Activated CD4-positive, CD25-positive, alpha-beta regulatory T cell treated with anti-CD3 and anti-CD28 coated beads, Interleukin-2, amount 50 U/mL, for 24 hours (primary cell): ENCODE measurements around the gene LEF1.

Experiments used
- ATAC-seq, 2 donors: fragments of 150-1000 bp; cut with Tn5 transposase; one replicate each; pipeline ENCODE4 v1.10.0; 2021; ENCODE audit warnings: mild to moderate bottlenecking in 1 of 2, moderate library complexity in 1 of 2

LEF1 gene

GRCh38 chr4:108174856-108175255 is 6.1 kb upstream of the LEF1 start:
- ATAC-seq, result no peak

- ATAC-seq, result no peak
These were observed 4.9 kb upstream of the LEF1 start for GRCh38 chr4:108173599-108174057.

- ATAC-seq, result peak; percentile 58 to 64
These were observed 4.2 kb upstream of the LEF1 start for GRCh38 chr4:108172753-108173598.

- peak; percentile 30 to 38 for ATAC-seq
These were observed 3.6 kb upstream of the LEF1 start for GRCh38 chr4:108172231-108172752.

- no peak for ATAC-seq
These were observed 2.9 kb upstream of the LEF1 start for GRCh38 chr4:108171339-108172230.

- no peak for ATAC-seq
These were observed 2.1 kb upstream of the LEF1 start for GRCh38 chr4:108170631-108171338.

GRCh38 chr4:108169664-108170063 is 932 bp upstream of the LEF1 start:
- ATAC-seq, result no peak

- ATAC-seq, result peak in 1 of 2 donors; percentile 2
These were observed 517 bp downstream of the LEF1 start for GRCh38 chr4:108168160-108168670.

- ATAC-seq, result peak; percentile 44
These were observed 2.1 kb downstream of the LEF1 start for GRCh38 chr4:108166441-108167315.

GRCh38 chr4:108166038-108166437 is 2.7 kb downstream of the LEF1 start:
- ATAC-seq, result peak in 1 of 2 donors; percentile 6

GRCh38 chr4:108165586-108165985 is 3.1 kb downstream of the LEF1 start:
- peak; percentile 22 to 39 for ATAC-seq

- ATAC-seq, result no peak
These were observed 5.4 kb downstream of the LEF1 start for GRCh38 chr4:108163351-108163750.

GRCh38 chr4:108160741-108161352 is 7.9 kb downstream of the LEF1 start:
- no peak for ATAC-seq

GRCh38 chr4:108159845-108160244 is 8.9 kb downstream of the LEF1 start:
- peak in 1 of 2 donors; percentile 39 for ATAC-seq

GRCh38 chr4:108157655-108158054 is 11.1 kb downstream of the LEF1 start:
- no peak for ATAC-seq

- ATAC-seq, result peak; percentile 54 to 58
These were observed 12.3 kb downstream of the LEF1 start for GRCh38 chr4:108156391-108156790.

- ATAC-seq, result peak in 1 of 2 donors; percentile 48
These were observed 13.4 kb downstream of the LEF1 start for GRCh38 chr4:108155373-108155772.

- ATAC-seq, result no peak
These were observed 15.8 kb downstream of the LEF1 start for GRCh38 chr4:108152980-108153379.

- peak; percentile 51 to 60 for ATAC-seq
These were observed 18.9 kb downstream of the LEF1 start for GRCh38 chr4:108149588-108150380.

- peak; percentile 61 to 63 for ATAC-seq
These were observed 20.4 kb downstream of the LEF1 start for GRCh38 chr4:108148316-108148715.
